Measurements from ENCODE around the gene PROX1. TPM values are rescaled to one million over a fixed set of nuclear protein-coding genes. Genes with fewer than 3 reads are reported as not detected.

The PROX1 gene
- total and polyA plus RNA-seq, 2 experiments from 2014 or later, result 4.8 to 15.7 TPM

DNA sequence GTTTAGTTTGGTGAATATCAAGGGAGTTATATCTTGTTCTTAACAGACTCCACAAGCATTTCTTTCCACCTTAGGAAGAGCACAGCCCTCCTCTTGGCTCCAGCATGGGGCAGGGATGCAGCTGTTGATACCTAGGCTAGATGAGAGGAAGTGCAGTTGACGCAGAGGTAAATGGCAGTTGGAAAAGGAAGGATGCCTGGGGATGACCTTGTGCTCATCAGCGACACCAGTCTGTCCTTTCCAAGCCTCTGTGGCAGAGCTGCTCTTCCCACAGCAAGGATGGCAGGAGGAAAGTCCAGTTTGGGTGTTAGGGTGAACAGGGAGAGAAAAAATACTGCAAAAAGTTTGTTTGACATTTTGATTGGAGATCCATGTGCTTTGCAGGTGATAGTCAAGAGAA, 6.2 kb downstream of the PROX1 start:
- no peak for TF ChIP-seq EZH2 (IDR thresholded peaks at IDR 0.05; ENCODE audit: borderline replicate concordance)
- TF ChIP-seq EZH2phosphoT487 (IDR thresholded peaks at IDR 0.05; ENCODE audit: low read depth, severe bottlenecking, unreplicated experiment), result no peak
- TF ChIP-seq, protein P1, sequence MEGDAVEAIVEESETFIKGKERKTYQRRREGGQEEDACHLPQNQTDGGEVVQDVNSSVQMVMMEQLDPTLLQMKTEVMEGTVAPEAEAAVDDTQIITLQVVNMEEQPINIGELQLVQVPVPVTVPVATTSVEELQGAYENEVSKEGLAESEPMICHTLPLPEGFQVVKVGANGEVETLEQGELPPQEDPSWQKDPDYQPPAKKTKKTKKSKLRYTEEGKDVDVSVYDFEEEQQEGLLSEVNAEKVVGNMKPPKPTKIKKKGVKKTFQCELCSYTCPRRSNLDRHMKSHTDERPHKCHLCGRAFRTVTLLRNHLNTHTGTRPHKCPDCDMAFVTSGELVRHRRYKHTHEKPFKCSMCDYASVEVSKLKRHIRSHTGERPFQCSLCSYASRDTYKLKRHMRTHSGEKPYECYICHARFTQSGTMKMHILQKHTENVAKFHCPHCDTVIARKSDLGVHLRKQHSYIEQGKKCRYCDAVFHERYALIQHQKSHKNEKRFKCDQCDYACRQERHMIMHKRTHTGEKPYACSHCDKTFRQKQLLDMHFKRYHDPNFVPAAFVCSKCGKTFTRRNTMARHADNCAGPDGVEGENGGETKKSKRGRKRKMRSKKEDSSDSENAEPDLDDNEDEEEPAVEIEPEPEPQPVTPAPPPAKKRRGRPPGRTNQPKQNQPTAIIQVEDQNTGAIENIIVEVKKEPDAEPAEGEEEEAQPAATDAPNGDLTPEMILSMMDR (IDR thresholded peaks at IDR 0.05; ENCODE audit: poor library complexity), result no peak
- H3K4me2 ChIP-seq, result no peak overlapping the region
- peaks cover 7% of the 10 kb centered on the region for H3K4me1 ChIP-seq (ENCODE audit: insufficient read depth)
- no peaks in the 10 kb centered on the region for H3K9me3 ChIP-seq (ENCODE audit: low read depth)
- no peaks in the 10 kb centered on the region for H3K36me3 ChIP-seq (replicated peaks; ENCODE audit: insufficient read depth, low read depth)
- no peaks in the 10 kb centered on the region for H4K20me1 ChIP-seq (ENCODE audit: insufficient read depth, poor library complexity, severe bottlenecking)
- no peak overlapping the region for H3K27ac ChIP-seq
- peaks cover 5% of the 10 kb centered on the region for H3K79me2 ChIP-seq
- no peaks in the 10 kb centered on the region for H3K9me2 ChIP-seq (replicated peaks; ENCODE audit: insufficient read depth)
- H2AFZ ChIP-seq, result no peak overlapping the region
- no peak overlapping the region for H3K4me3 ChIP-seq
- H3K27me3 ChIP-seq, result peaks cover 3% of the 10 kb centered on the region
- no peak for DNase-seq (ENCODE audit: low spot score)
- WGBS (ENCODE audit: low lambda C conversion rate, missing lambda C conversion rate), result 51% methylated on average over 2 of the region's 2 CpGs

DNA sequence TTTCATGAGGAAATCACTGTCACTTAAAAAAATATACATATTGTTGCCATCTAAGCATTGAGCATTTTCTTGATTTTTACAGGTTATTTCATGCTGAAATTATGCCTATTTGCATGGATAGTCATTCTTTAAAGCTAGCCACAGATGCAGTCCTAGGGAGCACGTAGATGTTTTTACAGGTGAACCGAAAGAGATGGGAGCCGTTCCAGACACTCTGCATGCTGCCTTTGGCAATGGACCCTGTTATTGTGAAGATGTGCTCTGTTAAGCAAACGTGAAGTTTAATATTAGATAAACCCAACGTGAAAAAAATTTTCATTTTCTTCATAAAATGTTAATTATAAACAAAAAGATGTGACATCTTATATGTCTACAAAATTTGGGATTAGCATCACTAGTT, 7.1 kb downstream of the PROX1 start:
- 83% methylated on average over 5 of the region's 5 CpGs for WGBS (ENCODE audit: low lambda C conversion rate, missing lambda C conversion rate)
- Histone ChIP-seq H3K9me2 (replicated peaks; ENCODE audit: insufficient read depth) (no peaks in the 10 kb centered on the region), H3K36me3 (replicated peaks; ENCODE audit: insufficient read depth, low read depth) (no peaks in the 10 kb centered on the region), H3K27ac (no peak overlapping the region), H3K4me1 (ENCODE audit: insufficient read depth) (peaks cover under 1% of the 10 kb centered on the region), H2AFZ (no peak overlapping the region), H4K20me1 (ENCODE audit: insufficient read depth, poor library complexity, severe bottlenecking) (no peaks in the 10 kb centered on the region), H3K4me2 (no peak overlapping the region), H3K27me3 (peaks cover 3% of the 10 kb centered on the region), H3K79me2 (peaks cover 5% of the 10 kb centered on the region), H3K4me3 (no peak overlapping the region), H3K9me3 (ENCODE audit: low read depth) (no peaks in the 10 kb centered on the region)
- TF ChIP-seq EZH2 (IDR thresholded peaks at IDR 0.05; ENCODE audit: borderline replicate concordance), result no peak
- TF ChIP-seq, protein P1 (IDR thresholded peaks at IDR 0.05; ENCODE audit: poor library complexity), result no peak
- TF ChIP-seq EZH2phosphoT487 (IDR thresholded peaks at IDR 0.05; ENCODE audit: low read depth, severe bottlenecking, unreplicated experiment), result no peak
- no peak for DNase-seq (ENCODE audit: low spot score)

DNA sequence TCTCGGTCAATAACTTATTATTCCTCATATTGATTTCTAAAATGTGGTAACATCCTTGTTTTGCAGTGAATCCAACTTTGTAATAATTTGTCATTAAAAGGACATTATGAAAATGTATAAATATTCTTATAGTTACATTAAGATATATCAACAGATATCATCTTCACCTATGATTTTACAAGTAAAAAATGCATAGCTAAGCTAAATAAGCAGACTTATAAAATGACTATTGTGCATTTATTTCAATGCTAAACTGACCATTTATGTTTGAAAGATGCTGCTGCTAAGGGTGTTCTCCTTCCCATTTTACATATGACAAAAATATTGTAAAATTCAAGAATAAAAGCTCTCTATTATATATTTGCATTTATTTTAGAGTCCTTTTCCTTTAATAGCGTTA, 7.8 kb downstream of the PROX1 start:
- TF ChIP-seq, protein P1 (IDR thresholded peaks at IDR 0.05; ENCODE audit: poor library complexity), result no peak
- TF ChIP-seq EZH2 (IDR thresholded peaks at IDR 0.05; ENCODE audit: borderline replicate concordance), result no peak
- TF ChIP-seq EZH2phosphoT487 (IDR thresholded peaks at IDR 0.05; ENCODE audit: low read depth, severe bottlenecking, unreplicated experiment), result no peak
- WGBS (ENCODE audit: low lambda C conversion rate, missing lambda C conversion rate), result 93% methylated on average over 2 of the region's 2 CpGs

More for the DNA sequence above, 7.8 kb downstream of the PROX1 start:
- H4K20me1 ChIP-seq (ENCODE audit: insufficient read depth, poor library complexity, severe bottlenecking), result no peaks in the 10 kb centered on the region
- no peaks in the 10 kb centered on the region for H3K9me2 ChIP-seq (replicated peaks; ENCODE audit: insufficient read depth)
- H3K4me1 ChIP-seq (ENCODE audit: insufficient read depth), result no peaks in the 10 kb centered on the region
- no peaks in the 10 kb centered on the region for H3K9me3 ChIP-seq (ENCODE audit: low read depth)
- no peak overlapping the region for H3K4me3 ChIP-seq
- H3K4me2 ChIP-seq, result no peak overlapping the region
- no peak overlapping the region for H2AFZ ChIP-seq
- DNase-seq (ENCODE audit: low spot score), result no peak
- H3K27ac ChIP-seq, result no peak overlapping the region
- H3K27me3 ChIP-seq, result peaks cover 3% of the 10 kb centered on the region
- H3K36me3 ChIP-seq (replicated peaks; ENCODE audit: insufficient read depth, low read depth), result no peaks in the 10 kb centered on the region
- H3K79me2 ChIP-seq, result peaks cover 5% of the 10 kb centered on the region
